NT2/D1 (cell line): ENCODE data around the gene SPATA13.

Experiments
- YY1 ChIP-seq: IDR thresholded peaks from 2 replicates; pipeline ENCODE4 v1.6.1; 2011; ENCODE audit not compliant: insufficient read length, insufficient read depth
- ZNF274 ChIP-seq: IDR thresholded peaks from 2 replicates; pipeline ENCODE4 v1.6.1; 2011; ENCODE audit warnings: mild to moderate bottlenecking, low read depth, low read length

- TF ChIP-seq ZNF274 (no peak), YY1 (no peak)
Observed at GRCh38 chr13:24222756-24223155, 62.2 kb downstream of the SPATA13 start.
